ENCODE data around the gene LASP1. TPM values are rescaled to one million over a fixed set of nuclear protein-coding genes. Genes with fewer than 3 reads are reported as not detected.

The LASP1 gene
- total RNA-seq, 2 donors from 2014 or later = 70.3 to 76.1 TPM

- no peak for TF ChIP-seq CTCF (IDR thresholded peaks at IDR 0.05)
- TF ChIP-seq POLR2A (IDR thresholded peaks at IDR 0.05) = no peak
- Histone ChIP-seq H3K9me3 (no peaks in the 10 kb centered on the region), H3K27ac (peak overlapping the region in 3 of 4 donors; percentile 31 to 56 (median 56)), H3K36me3 (replicated peaks in 1 of 2; ENCODE audit: insufficient read depth in 1 of 2, low read depth in 2 of 2) (peaks cover 2 to 9% of the 10 kb centered on the region in 2 donors), H3K4me3 (no peak overlapping the region), H3K4me1 (peaks cover 42% of the 10 kb centered on the region), H3K27me3 (no peaks in the 10 kb centered on the region)
- DNase-seq (peak in 1 of 4 donors; percentile 52), ATAC-seq (peak; percentile 22)
- intact Hi-C loops (cut with DNase I) = no loop called here
- 62 to 70% methylated on average over 4 to 6 of the region's 6 CpGs for WGBS, 2 donors
Observed at GRCh38 chr17:38893607-38894006, 23.7 kb downstream of the LASP1 start.

- intact Hi-C loops (cut with DNase I) = no loop called here
- no peak for TF ChIP-seq CTCF (IDR thresholded peaks at IDR 0.05)
- TF ChIP-seq POLR2A (IDR thresholded peaks at IDR 0.05) = no peak
- DNase-seq (peak in 1 of 4 donors; percentile 45), ATAC-seq (no peak)
- Histone ChIP-seq H3K27ac (peak overlapping the region in 3 of 4 donors; percentile 31 to 56 (median 56)), H3K27me3 (no peaks in the 10 kb centered on the region), H3K9me3 (no peaks in the 10 kb centered on the region), H3K4me3 (no peak overlapping the region), H3K4me1 (peaks cover 41% of the 10 kb centered on the region), H3K36me3 (replicated peaks in 1 of 2; ENCODE audit: insufficient read depth in 1 of 2, low read depth in 2 of 2) (peaks cover 5 to 9% of the 10 kb centered on the region in 2 donors)
- 32 to 33% methylated on average over 7 of the region's 7 CpGs for WGBS, 2 donors
Observed at GRCh38 chr17:38894276-38894675, 24.4 kb downstream of the LASP1 start.

GRCh38 chr17:38896346-38896954 is 26.6 kb downstream of the LASP1 start:
- DNase-seq (no peak), ATAC-seq (no peak)
- Histone ChIP-seq H3K4me1 (peaks cover 45% of the 10 kb centered on the region), H3K27ac (peak overlapping the region in 2 of 4 donors; percentile 15 to 62), H3K9me3 (no peaks in the 10 kb centered on the region), H3K4me3 (no peak overlapping the region), H3K36me3 (replicated peaks in 1 of 2; ENCODE audit: insufficient read depth in 1 of 2, low read depth in 2 of 2) (peaks cover 5 to 9% of the 10 kb centered on the region in 2 donors), H3K27me3 (no peaks in the 10 kb centered on the region)
- 78 to 79% methylated on average over 10 to 13 of the region's 13 CpGs for WGBS, 2 donors
- TF ChIP-seq CTCF (IDR thresholded peaks at IDR 0.05) (no peak), POLR2A (IDR thresholded peaks at IDR 0.05) (no peak)
- intact Hi-C loops (cut with DNase I) = no loop called here

- peak; percentile 14 for ATAC-seq
- intact Hi-C loops (cut with DNase I) = no loop called here
- TF ChIP-seq POLR2A (IDR thresholded peaks at IDR 0.05) (no peak), CTCF (IDR thresholded peaks at IDR 0.05) (no peak)
Observed at GRCh38 chr17:38897176-38897575, 27.3 kb downstream of the LASP1 start.

More at GRCh38 chr17:38897176-38897575, 27.3 kb downstream of the LASP1 start:
- H3K27ac ChIP-seq = peak overlapping the region in 2 of 4 donors; percentile 15 to 62
- H3K4me1 ChIP-seq = peaks cover 45% of the 10 kb centered on the region
- peak; percentile 31 to 66 (median 54) for DNase-seq
- H3K9me3 ChIP-seq = no peaks in the 10 kb centered on the region
- H3K4me3 ChIP-seq = no peak overlapping the region
- peaks cover 5 to 9% of the 10 kb centered on the region in 2 donors for H3K36me3 ChIP-seq (replicated peaks in 1 of 2; ENCODE audit: insufficient read depth in 1 of 2, low read depth in 2 of 2)
- 40 to 41% methylated on average over 1 to 6 of the region's 6 CpGs for WGBS, 2 donors
- H3K27me3 ChIP-seq = no peaks in the 10 kb centered on the region

Data from body of pancreas (tissue), 4 donors.